Esophagus squamous epithelium (tissue), 4 donors: ENCODE results near the gene MCC.

Experiments used
- POLR2A ChIP-seq, 4 donors: fragments of 450-650 bp; IDR thresholded peaks; one replicate each; pipeline ENCODE4 v1.6.1; 2017; ENCODE audit warnings: antibody characterized with exemption in 4 of 4, mild to moderate bottlenecking in 4 of 4, moderate library complexity in 3 of 4
- TF ChIP-seq, protein P1 (sequence below), 6 experiments: fragments of 450-650 bp in 4 of 6; fragments of 200-600 bp in 2 of 6; sonication (generic) in 2 of 6; IDR thresholded peaks; one replicate each; pipeline ENCODE4 v1.5.1; 2016 to 2019; ENCODE audit warnings: antibody characterized with exemption in 6 of 6, mild to moderate bottlenecking in 4 of 6, moderate library complexity in 4 of 6

DNA sequence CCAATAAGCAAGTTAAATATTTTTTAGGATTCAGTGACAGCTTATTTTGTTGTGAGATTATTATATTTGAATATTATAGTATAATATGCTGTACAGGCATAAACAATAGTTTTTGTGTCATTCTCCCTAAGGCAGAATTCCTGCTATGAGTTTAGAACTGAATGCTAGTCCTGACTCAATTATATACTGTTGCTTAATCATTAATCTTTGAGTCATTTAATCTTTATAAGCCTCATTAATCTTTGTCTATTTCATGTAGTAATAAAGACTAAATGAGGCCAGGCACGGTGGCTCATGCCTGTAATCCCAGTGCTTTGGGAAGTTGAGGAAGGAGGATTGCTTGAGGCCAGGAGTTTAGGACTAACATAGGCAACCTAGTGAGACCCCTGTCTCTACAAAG is 515.2 kb downstream of the MCC start:
- TF ChIP-seq, protein P1, sequence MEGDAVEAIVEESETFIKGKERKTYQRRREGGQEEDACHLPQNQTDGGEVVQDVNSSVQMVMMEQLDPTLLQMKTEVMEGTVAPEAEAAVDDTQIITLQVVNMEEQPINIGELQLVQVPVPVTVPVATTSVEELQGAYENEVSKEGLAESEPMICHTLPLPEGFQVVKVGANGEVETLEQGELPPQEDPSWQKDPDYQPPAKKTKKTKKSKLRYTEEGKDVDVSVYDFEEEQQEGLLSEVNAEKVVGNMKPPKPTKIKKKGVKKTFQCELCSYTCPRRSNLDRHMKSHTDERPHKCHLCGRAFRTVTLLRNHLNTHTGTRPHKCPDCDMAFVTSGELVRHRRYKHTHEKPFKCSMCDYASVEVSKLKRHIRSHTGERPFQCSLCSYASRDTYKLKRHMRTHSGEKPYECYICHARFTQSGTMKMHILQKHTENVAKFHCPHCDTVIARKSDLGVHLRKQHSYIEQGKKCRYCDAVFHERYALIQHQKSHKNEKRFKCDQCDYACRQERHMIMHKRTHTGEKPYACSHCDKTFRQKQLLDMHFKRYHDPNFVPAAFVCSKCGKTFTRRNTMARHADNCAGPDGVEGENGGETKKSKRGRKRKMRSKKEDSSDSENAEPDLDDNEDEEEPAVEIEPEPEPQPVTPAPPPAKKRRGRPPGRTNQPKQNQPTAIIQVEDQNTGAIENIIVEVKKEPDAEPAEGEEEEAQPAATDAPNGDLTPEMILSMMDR (IDR thresholded peaks at IDR 0.05): no peak
- no peak for TF ChIP-seq POLR2A (IDR thresholded peaks at IDR 0.05)
